ENCODE data around the gene TESK2.
"Not testable (repeated sequence)": the region's sequence is repeated elsewhere in the genome, so short reads cannot be mapped to it uniquely, and the experiment has no call there.

TESK2 gene

GRCh38 chr1:45407629-45408287, 83.2 kb downstream of the TESK2 start:
- no peak for DNase-seq

DNA sequence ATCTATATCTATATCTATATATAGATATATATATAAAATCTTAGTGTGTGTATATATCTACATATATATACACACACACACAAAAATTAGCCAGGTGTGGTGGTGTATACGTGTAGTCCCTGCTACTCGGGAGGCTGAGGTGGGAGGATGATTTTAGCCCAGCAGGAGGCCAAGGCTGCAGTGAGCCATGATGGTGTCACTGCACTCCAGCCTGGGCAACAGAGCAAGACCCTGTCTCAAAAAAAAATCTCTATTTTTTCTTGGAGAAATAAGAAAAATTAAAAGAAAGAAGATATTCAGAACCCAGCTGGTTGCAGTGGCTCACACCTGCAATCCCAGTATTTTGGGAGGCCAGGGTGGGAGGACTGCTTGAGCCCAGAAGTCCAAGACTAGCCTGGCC, 85.3 kb downstream of the TESK2 start:
- no peak for DNase-seq

- DNase-seq, result no peak
Measured at GRCh38 chr1:45403718-45404117, 87.2 kb downstream of the TESK2 start.

- no peak for DNase-seq
Measured at GRCh38 chr1:45403298-45403697, 87.7 kb downstream of the TESK2 start.

- DNase-seq, result no peak
Measured at GRCh38 chr1:45401524-45401923, 89.4 kb downstream of the TESK2 start.

GRCh38 chr1:45400049-45400448, 90.9 kb downstream of the TESK2 start:
- peak; percentile 9 for DNase-seq

DNA sequence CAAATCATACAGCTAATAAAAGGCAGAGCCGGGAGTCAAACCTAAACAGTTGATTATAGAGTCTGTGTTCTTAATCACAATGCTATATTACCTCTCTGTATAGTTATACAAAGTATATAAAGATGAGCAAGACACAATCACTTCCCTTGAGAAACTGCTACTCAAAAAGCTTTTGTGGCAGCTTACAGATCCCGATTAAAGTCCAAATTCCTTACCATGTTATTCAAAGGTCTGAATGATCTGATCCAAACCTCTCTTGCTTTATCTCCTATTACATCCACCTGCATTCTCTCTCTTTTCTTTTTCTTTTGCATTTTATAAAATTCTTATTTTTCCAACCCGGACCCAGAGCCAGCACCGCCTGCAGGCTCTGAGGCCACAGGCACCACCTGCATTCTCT, 93.7 kb downstream of the TESK2 start:
- DNase-seq, result no peak

DNA sequence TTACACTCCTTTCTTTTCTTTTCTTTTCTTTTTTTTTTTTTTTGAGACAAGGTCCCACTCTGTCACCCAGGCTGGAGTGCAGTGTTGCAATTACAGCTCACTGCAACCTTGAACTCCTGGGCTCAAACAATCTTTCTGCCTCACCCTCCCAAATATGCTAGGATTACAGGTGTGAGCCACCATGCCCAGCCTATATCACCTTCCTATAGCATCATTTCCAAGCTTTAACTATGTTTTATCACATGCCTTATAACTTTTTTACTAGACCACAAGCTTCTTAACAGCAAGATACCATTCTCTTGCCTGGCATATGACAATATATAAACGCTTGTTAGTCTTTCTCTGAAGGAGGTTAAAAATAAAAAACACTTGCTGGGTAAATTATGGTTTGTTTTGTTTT, 95.4 kb downstream of the TESK2 start:
- no peak for DNase-seq

DNA sequence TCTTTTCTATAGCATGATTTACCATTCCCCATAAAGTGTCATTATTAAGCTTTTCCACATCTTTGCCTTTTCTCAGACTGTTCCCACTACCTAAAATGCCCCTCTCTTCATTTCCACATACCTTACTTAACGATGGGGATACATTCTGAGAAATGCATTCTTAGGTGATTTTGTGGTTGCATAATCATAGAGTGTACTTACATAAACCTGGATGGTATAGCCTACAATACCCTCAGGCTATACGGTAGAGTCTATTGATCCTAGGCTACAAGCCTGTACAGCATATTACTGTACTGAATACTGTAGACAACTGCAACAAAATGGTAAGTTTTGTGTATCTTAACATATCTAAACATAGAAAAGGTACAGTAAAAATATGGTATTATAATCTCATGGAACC, 95.9 kb downstream of the TESK2 start:
- DNase-seq, result no peak

- no peak for DNase-seq
Measured at GRCh38 chr1:45394342-45394741, 96.6 kb downstream of the TESK2 start.

DNA sequence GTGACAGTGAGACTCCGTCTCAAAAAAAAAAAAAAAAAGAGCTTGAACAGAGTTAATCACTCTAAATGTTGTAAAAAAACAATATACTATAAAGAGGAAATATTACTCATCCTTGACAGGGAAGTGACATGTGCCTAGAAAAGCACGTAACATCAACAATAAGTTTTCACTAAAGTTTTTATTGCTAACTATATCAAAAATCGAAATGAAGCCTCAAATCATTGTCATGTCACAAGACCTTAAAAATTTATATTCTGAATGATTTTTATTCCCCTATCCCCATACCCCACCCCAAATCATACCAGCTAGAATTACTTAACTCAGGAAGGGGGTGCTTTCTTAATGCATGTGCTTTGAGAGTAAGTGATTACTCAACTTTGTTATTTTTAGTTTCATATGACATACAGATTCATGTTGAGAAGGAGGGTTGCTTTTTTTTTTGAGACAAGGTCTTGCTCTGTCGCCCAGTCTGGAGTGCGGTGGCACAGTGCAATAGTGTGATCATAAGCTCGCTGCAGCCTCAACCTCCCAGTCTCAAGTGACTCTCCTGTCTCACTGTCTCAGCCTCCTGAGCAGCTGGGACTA, 97.2 kb downstream of the TESK2 start:
- DNase-seq, result no peak

- no peak for DNase-seq
Measured at GRCh38 chr1:45386219-45386618, 104.7 kb downstream of the TESK2 start.

DNA sequence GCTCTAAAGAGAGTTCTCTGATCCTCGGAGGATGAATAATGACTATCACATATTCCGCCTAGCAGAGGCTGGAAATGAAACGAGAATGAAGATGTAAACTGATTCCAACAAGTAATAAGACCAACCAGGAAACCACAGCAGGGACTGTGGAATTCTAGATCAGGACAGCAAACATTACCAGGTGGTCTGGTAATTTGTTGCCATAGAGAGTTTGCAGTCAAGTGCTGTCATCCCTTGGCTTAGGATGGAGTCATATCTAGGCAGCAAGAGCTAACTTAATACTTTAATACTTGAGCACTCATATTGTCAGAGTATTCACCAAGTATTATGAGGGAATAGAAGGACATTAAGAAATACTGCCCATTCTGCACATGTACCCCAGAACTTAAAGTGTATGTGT, 105.7 kb downstream of the TESK2 start:
- DNase-seq, result no peak

DNA sequence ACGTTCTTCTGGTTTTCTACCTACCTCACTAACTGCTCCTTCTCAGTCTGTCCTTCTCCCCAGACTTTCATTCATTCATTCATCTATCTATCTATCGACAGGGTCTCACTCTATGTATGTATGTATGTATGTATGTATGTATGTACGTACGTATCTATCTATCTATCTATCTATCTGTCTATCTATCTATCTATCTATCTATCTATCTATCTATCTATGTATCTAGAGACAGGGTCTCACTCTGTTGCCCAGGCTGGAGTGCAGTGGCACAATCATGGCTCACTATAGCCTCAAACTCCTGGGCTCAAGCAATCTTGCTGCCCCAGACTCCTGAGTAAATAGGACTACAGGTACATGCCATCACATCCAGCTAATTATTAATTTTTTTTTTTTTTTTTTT, 106.8 kb downstream of the TESK2 start:
- not testable (repeated sequence) for DNase-seq

DNA sequence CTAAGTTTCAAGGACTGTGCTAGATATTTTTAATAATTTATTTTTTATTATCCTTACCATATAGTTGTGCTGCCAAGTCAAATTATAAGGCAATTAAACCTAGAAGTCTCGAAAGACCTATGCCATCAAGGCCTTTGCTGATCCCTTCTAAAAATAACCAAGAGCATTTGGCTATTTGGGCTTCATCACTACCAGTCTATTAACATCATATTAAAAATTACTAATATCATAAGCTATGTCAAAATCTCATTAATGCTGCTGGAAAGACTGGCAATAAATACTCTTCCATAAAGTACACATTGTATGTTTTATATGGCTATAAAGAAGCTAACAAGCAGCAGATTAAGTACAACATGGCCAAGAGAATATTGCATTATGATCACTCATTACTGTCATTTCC, 107.8 kb downstream of the TESK2 start:
- DNase-seq, result no peak

GRCh38 chr1:45381243-45381642, 109.7 kb downstream of the TESK2 start:
- DNase-seq, result no peak

- DNase-seq, result no peak
Measured at GRCh38 chr1:45380730-45381129, 110.2 kb downstream of the TESK2 start.

GRCh38 chr1:45380125-45380524, 110.8 kb downstream of the TESK2 start:
- no peak for DNase-seq

DNA sequence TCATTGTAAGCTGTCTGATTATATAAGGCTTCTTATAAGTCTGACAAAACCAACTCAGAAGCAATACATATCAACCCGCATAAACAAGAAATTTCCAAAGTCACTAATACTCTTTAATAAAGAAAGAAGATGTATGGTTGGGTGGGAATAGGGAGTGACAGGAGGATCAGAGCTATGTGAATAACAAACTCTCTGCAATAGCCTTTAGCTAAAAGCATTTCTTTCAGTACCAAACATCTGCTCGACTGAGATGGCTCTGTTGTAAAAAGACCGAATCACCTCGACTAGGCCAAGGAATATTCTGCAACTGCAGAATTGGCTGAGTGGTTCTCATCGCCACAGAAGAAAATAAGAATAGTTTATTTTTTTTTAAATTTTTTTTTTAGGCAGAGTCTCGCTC, 111.4 kb downstream of the TESK2 start:
- DNase-seq, result no peak

- DNase-seq, result no peak
Measured at GRCh38 chr1:45378184-45378583, 112.8 kb downstream of the TESK2 start.

- DNase-seq, result no peak
Measured at GRCh38 chr1:45375104-45376090, 115.6 kb downstream of the TESK2 start.

GRCh38 chr1:45373573-45373972, 117.4 kb downstream of the TESK2 start:
- no peak for DNase-seq

GRCh38 chr1:45370575-45370974, 120.4 kb downstream of the TESK2 start:
- no peak for DNase-seq

- no peak for DNase-seq
Measured at GRCh38 chr1:45365051-45365450, 125.9 kb downstream of the TESK2 start.

Data from fibroblast of upper back skin (primary cell).